Measurements from ENCODE around the gene SLC38A5.
A peak's percentile ranks its signal among the peaks of the same experiment; 100 is the strongest.

SLC38A5 gene

DNA sequence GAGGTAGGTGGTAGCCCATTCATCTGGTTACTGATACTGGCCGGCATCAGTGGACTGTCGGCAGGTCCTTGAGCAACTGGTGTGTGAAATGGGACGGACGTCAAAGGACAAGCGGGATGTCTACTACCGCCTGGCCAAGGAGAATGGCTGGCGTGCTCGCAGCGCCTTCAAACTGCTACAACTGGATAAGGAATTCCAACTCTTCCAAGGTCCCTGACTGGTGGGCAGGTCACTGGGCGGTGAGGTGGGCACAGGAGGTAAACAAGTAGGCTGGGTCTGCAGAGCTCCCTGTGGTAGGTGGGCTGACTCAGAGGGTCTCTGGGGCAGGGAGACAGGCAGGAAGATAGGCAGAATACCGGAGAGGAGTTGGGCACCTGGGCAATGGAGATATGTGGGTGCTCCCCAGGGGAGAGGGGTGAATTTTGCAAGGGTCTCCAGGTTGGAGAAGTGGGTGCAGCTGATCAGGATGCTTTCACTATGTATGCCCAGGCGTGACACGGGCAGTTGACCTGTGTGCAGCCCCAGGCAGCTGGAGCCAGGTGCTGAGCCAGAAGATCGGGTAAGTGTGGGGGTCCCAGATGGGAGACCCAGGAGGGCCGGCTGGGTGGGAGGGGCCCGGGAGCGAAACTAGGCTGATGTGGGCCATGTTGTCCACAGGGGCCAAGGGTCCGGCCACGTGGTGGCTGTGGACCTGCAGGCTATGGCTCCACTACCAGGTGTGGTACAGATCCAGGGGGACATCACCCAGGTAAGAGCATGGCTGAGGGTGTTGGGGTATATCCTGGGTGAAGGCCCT, 8.1 kb upstream of the SLC38A5 start:
- H3K9me3 ChIP-seq (ENCODE audit: control insufficient read depth, insufficient read depth, low read length) = no peaks in the 10 kb centered on the region

DNA sequence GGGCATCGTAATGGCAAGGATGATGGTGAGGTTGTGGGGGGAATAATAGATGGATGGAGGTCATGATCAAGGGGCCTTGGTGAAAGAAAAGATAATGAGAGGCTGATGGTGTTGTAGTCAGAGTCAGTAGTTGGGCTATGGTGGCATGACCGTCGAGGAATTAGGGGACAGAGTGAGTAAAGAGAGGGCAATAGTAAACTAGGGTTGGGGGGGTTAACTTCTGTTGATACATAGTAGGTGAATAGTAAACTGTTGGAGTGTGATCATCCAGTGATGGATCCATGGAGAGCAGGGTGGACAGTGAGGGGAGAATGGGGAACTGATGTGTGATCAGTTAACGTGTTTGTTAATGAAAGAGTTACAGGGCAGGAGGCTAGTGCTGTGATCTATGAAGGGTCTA, 6.9 kb upstream of the SLC38A5 start:
- no peak for DNase-seq (ENCODE audit: low read depth, low spot score)
- Histone ChIP-seq H3K4me3 (ENCODE audit: low read length) (peak overlapping the region; percentile 83; the same call in 1 of the 2 replicates), H3K27ac (ENCODE audit: low read length) (no peak overlapping the region), H3K27me3 (ENCODE audit: control insufficient read depth, insufficient read depth, low read length) (no peaks in the 10 kb centered on the region), H3K9me3 (ENCODE audit: control insufficient read depth, insufficient read depth, low read length) (no peaks in the 10 kb centered on the region), H3K36me3 (ENCODE audit: control insufficient read depth, insufficient read depth, low read length) (peaks cover 5% of the 10 kb centered on the region; the same call in 1 of the 2 replicates), H3K4me1 (ENCODE audit: control insufficient read depth, insufficient read depth, low read length) (peaks cover 2% of the 10 kb centered on the region)
- WGBS (ENCODE audit: insufficient coverage, insufficient read length) = no CpG with 5 or more reads among the region's 4 CpGs

More for the DNA sequence above, 8.1 kb upstream of the SLC38A5 start:
- Histone ChIP-seq H3K27me3 (ENCODE audit: control insufficient read depth, insufficient read depth, low read length) (no peaks in the 10 kb centered on the region), H3K36me3 (ENCODE audit: control insufficient read depth, insufficient read depth, low read length) (peaks cover 9% of the 10 kb centered on the region; the same call in 1 of the 2 replicates), H3K4me3 (ENCODE audit: low read length) (no peak overlapping the region), H3K4me1 (ENCODE audit: control insufficient read depth, insufficient read depth, low read length) (peaks cover 2% of the 10 kb centered on the region), H3K27ac (ENCODE audit: low read length) (no peak overlapping the region)
- no peak for DNase-seq (ENCODE audit: low read depth, low spot score)
- WGBS (ENCODE audit: insufficient coverage, insufficient read length) = no CpG with 5 or more reads among the region's 19 CpGs

DNA sequence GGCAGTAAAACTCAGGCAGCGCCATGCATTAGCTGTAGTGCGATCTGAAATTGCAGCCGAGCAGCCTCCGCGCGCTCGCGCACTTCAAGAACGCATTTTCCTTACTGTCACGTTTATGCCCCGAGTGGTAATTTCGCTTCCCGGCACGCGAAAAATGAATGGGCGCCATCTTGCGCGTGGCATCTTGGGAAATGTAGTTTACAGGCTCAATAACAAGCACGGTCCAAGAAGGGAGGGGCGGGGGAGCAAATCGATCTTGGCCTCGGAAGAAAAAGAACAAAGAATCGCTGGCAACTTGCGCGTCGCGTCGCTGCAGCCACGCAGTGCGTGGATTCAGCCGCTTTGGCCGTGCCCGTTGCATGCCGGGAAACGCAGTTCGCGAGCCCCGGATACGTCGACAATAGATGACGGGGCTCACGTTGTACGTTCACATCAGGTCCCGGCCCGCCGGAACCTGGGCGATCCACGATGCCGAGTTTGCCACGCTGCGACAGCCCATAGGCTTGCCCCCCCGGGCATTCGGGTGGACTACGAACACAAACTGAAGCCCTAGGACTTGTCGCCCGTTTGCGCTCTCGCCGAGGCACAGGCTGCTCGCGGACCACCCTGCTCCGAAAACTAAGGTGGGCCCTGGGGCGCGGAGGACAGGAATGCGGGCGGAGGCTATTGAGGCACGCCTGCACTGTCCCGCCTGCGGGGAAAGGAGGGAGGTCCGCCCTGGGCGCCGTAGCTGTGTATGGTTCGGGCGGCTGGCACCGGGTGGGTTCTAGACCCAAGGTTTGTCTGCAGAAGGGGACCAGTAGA, 5.9 kb upstream of the SLC38A5 start, which contains the start of gene FTSJ1:
FTSJ1 (plus strand) TSS at position 426 of the 804 bp plus-strand sequence. CDS start 1,849 bp downstream, outside the sequence.
- Histone ChIP-seq H3K27me3 (ENCODE audit: control insufficient read depth, insufficient read depth, low read length) (no peaks in the 10 kb centered on the region), H3K27ac (ENCODE audit: low read length) (no peak within 1 kb of the TSS), H3K4me3 (ENCODE audit: low read length) (peak within 1 kb of the TSS; percentile 83; the same call in 1 of the 2 replicates), H3K4me1 (ENCODE audit: control insufficient read depth, insufficient read depth, low read length) (peaks cover 2% of the 10 kb centered on the region), H3K9me3 (ENCODE audit: control insufficient read depth, insufficient read depth, low read length) (no peaks in the 10 kb centered on the region), H3K36me3 (ENCODE audit: control insufficient read depth, insufficient read depth, low read length) (no peaks in the 10 kb centered on the region; the same call in 1 of the 2 replicates)
- no peak for DNase-seq (ENCODE audit: low read depth, low spot score)
- WGBS (ENCODE audit: insufficient coverage, insufficient read length) = no CpG with 5 or more reads among the region's 75 CpGs

- no peak overlapping the region for H3K27ac ChIP-seq (ENCODE audit: low read length)
- no peaks in the 10 kb centered on the region for H3K36me3 ChIP-seq (ENCODE audit: control insufficient read depth, insufficient read depth, low read length)
- DNase-seq (ENCODE audit: low read depth, low spot score) = no peak
- peaks cover 2% of the 10 kb centered on the region for H3K4me1 ChIP-seq (ENCODE audit: control insufficient read depth, insufficient read depth, low read length)
- no peaks in the 10 kb centered on the region for H3K27me3 ChIP-seq (ENCODE audit: control insufficient read depth, insufficient read depth, low read length)
- H3K4me3 ChIP-seq (ENCODE audit: low read length) = peak overlapping the region; percentile 83; the same call in 1 of the 2 replicates
- no CpG with 5 or more reads among the region's 5 CpGs for WGBS (ENCODE audit: insufficient coverage, insufficient read length)
- H3K9me3 ChIP-seq (ENCODE audit: control insufficient read depth, insufficient read depth, low read length) = no peaks in the 10 kb centered on the region
Observed at GRCh38 chrX:48475296-48475695, 5.2 kb upstream of the SLC38A5 start.

DNA sequence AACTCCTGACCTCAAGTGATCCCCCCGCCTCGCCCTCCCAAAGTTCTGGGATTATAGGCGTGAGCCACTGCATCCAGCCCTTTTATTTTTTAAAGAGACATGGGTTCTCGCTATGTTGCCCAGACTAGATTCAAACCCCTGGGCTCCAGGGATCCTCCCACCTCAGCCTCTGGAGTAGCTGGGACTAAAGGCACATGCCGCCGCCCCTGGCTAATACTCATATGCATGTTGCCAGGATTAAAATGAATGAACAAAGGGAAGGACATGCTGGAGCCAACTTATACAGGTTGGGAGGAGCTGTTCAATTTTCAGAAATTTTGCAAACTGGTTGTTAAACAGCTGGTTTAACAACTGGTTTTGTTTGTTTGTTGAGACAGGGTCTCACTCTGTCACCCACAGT, 4.5 kb upstream of the SLC38A5 start:
- Histone ChIP-seq H3K27me3 (ENCODE audit: control insufficient read depth, insufficient read depth, low read length) (no peaks in the 10 kb centered on the region), H3K4me3 (ENCODE audit: low read length) (no peak overlapping the region), H3K27ac (ENCODE audit: low read length) (no peak overlapping the region), H3K4me1 (ENCODE audit: control insufficient read depth, insufficient read depth, low read length) (peaks cover 2% of the 10 kb centered on the region), H3K36me3 (ENCODE audit: control insufficient read depth, insufficient read depth, low read length) (no peaks in the 10 kb centered on the region), H3K9me3 (ENCODE audit: control insufficient read depth, insufficient read depth, low read length) (no peaks in the 10 kb centered on the region)
- DNase-seq (ENCODE audit: low read depth, low spot score) = no peak
- WGBS (ENCODE audit: insufficient coverage, insufficient read length) = no CpG with 5 or more reads among the region's 6 CpGs

GRCh38 chrX:48474127-48474526, 4.1 kb upstream of the SLC38A5 start:
- Histone ChIP-seq H3K4me3 (ENCODE audit: low read length) (no peak overlapping the region), H3K27me3 (ENCODE audit: control insufficient read depth, insufficient read depth, low read length) (no peaks in the 10 kb centered on the region), H3K4me1 (ENCODE audit: control insufficient read depth, insufficient read depth, low read length) (peaks cover 2% of the 10 kb centered on the region), H3K9me3 (ENCODE audit: control insufficient read depth, insufficient read depth, low read length) (no peaks in the 10 kb centered on the region), H3K27ac (ENCODE audit: low read length) (no peak overlapping the region), H3K36me3 (ENCODE audit: control insufficient read depth, insufficient read depth, low read length) (no peaks in the 10 kb centered on the region)
- no CpG with 5 or more reads among the region's 10 CpGs for WGBS (ENCODE audit: insufficient coverage, insufficient read length)
- DNase-seq (ENCODE audit: low read depth, low spot score) = no peak

GRCh38 chrX:48473704-48473990, 3.6 kb upstream of the SLC38A5 start:
- no peak overlapping the region for H3K27ac ChIP-seq (ENCODE audit: low read length)
- no peaks in the 10 kb centered on the region for H3K27me3 ChIP-seq (ENCODE audit: control insufficient read depth, insufficient read depth, low read length)
- H3K4me1 ChIP-seq (ENCODE audit: control insufficient read depth, insufficient read depth, low read length) = peaks cover 2% of the 10 kb centered on the region
- no peaks in the 10 kb centered on the region for H3K9me3 ChIP-seq (ENCODE audit: control insufficient read depth, insufficient read depth, low read length)
- WGBS (ENCODE audit: insufficient coverage, insufficient read length) = no CpG with 5 or more reads among the region's 9 CpGs
- H3K36me3 ChIP-seq (ENCODE audit: control insufficient read depth, insufficient read depth, low read length) = no peaks in the 10 kb centered on the region
- DNase-seq (ENCODE audit: low read depth, low spot score) = no peak
- no peak overlapping the region for H3K4me3 ChIP-seq (ENCODE audit: low read length)

DNA sequence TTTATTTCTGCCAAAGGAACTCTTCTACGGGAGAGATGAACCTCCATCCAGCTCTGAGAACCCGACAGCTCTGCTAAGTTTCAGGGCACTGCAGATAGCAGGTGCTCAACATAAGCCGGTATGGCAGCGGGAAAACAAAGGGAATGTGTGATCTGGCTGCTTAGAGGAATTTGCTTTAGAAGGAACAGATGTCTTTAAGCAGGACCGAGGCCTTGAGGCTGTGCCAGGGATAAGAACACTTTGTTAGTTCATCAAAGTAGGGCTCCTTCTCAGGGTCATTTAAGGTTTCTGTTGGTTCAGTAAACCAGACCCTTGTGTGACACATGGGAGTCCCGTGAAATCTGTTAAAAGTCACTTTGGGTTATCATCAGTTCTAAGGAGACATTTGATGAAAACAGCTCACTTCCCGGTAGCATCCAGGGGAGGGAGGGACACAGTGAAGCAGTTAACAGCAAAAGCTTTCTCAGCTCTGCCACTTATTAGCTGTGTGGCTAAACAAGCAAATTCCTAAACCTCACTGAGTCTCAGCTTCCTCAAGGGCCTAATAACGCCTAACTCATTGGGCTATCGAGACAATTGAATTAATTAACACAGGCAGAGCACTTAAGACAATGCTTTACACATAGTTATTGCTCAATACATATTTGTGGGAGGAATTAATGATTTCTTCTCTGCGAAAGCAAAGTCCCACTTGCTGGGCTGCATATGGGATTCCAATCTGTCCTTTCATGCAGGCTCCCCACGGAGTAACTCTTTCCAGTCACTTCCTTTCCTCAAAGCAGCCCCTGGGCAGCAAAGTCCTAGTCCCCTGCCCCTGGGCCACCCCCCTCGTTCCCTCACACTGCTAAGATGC, 3.0 kb upstream of the SLC38A5 start:
- Histone ChIP-seq H3K9me3 (ENCODE audit: control insufficient read depth, insufficient read depth, low read length) (no peaks in the 10 kb centered on the region), H3K4me3 (ENCODE audit: low read length) (no peak overlapping the region), H3K27me3 (ENCODE audit: control insufficient read depth, insufficient read depth, low read length) (no peaks in the 10 kb centered on the region), H3K27ac (ENCODE audit: low read length) (no peak overlapping the region), H3K36me3 (ENCODE audit: control insufficient read depth, insufficient read depth, low read length) (no peaks in the 10 kb centered on the region), H3K4me1 (ENCODE audit: control insufficient read depth, insufficient read depth, low read length) (peaks cover 2% of the 10 kb centered on the region)
- no peak for DNase-seq (ENCODE audit: low read depth, low spot score)
- no CpG with 5 or more reads among the region's 12 CpGs for WGBS (ENCODE audit: insufficient coverage, insufficient read length)

GRCh38 chrX:48472225-48472624, 2.2 kb upstream of the SLC38A5 start:
- no CpG with 5 or more reads among the region's 9 CpGs for WGBS (ENCODE audit: insufficient coverage, insufficient read length)
- no peak for DNase-seq (ENCODE audit: low read depth, low spot score)

DNA sequence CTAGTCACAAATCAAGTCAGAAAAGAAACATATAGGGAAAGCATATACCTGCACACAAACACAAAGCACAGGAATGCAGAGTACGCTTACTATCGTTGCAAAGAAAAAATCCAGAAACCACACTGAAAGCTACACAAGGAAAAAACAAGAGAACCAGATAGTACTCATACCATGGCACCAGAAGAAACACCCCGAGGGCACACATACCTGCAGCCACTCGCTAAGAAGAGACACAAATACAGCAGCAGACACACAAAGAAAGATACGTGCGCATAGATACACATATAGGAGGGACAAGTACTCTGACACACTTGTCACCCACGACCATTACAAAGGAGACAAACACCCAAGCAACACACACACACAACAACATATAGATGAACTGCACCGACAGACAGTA, 1.4 kb upstream of the SLC38A5 start:
- Histone ChIP-seq H3K36me3 (ENCODE audit: control insufficient read depth, insufficient read depth, low read length) (no peaks in the 10 kb centered on the region), H3K27me3 (ENCODE audit: control insufficient read depth, insufficient read depth, low read length) (no peaks in the 10 kb centered on the region), H3K4me1 (ENCODE audit: control insufficient read depth, insufficient read depth, low read length) (peaks cover 2% of the 10 kb centered on the region), H3K27ac (ENCODE audit: low read length) (no peak overlapping the region), H3K9me3 (ENCODE audit: control insufficient read depth, insufficient read depth, low read length) (no peaks in the 10 kb centered on the region), H3K4me3 (ENCODE audit: low read length) (no peak overlapping the region)
- WGBS (ENCODE audit: insufficient coverage, insufficient read length) = no CpG with 5 or more reads among the region's 8 CpGs
- DNase-seq (ENCODE audit: low read depth, low spot score) = no peak

More at GRCh38 chrX:48472225-48472624, 2.2 kb upstream of the SLC38A5 start:
- no peak overlapping the region for H3K27ac ChIP-seq (ENCODE audit: low read length)
- peaks cover 2% of the 10 kb centered on the region for H3K4me1 ChIP-seq (ENCODE audit: control insufficient read depth, insufficient read depth, low read length)
- H3K4me3 ChIP-seq (ENCODE audit: low read length) = no peak overlapping the region
- H3K27me3 ChIP-seq (ENCODE audit: control insufficient read depth, insufficient read depth, low read length) = no peaks in the 10 kb centered on the region
- no peaks in the 10 kb centered on the region for H3K9me3 ChIP-seq (ENCODE audit: control insufficient read depth, insufficient read depth, low read length)
- H3K36me3 ChIP-seq (ENCODE audit: control insufficient read depth, insufficient read depth, low read length) = no peaks in the 10 kb centered on the region

Data from iPS DF 6.9 (cell line).